Heart right ventricle (tissue), 16 donors: ENCODE measurements around the gene EIPR1. TPM values are rescaled to one million over a fixed set of nuclear protein-coding genes. Genes with fewer than 3 reads are reported as not detected.
"Not testable (repeated sequence)": the region's sequence is repeated elsewhere in the genome, so short reads cannot be mapped to it uniquely, and the experiment has no call there.

Experiments
- ATAC-seq, 8 donors: fragments of 200-7000 bp; cut with Tn5 transposase; one replicate each; pipeline ENCODE4 v1.9.1; 2020; ENCODE audit warnings: mild to moderate bottlenecking in 8 of 8, moderate library complexity in 8 of 8, moderate number of reproducible peaks in 1 of 8
- DNase-seq, 2 donors: peaks; one replicate each; pipeline ENCODE4 v3.0.0-alpha.2; 2020
- H3K27ac ChIP-seq, 10 donors: fragments of 200-600 bp; sonication (generic) in 2 of 10; one replicate each; pipeline versions ENCODE4 v1.5.0 to v1.8.0; 2020 to 2022; ENCODE audit warnings: mild to moderate bottlenecking in 3 of 10
- H3K27me3 ChIP-seq, 7 donors: fragments of 200-600 bp; one replicate each; pipeline ENCODE4 v1.8.0; 2021 to 2022; ENCODE audit warnings: mild to moderate bottlenecking in 2 of 7
- H3K36me3 ChIP-seq, 9 donors: fragments of 200-600 bp; sonication (generic) in 1 of 9; one replicate each; pipeline versions ENCODE4 v1.5.0 to v1.8.0; 2020 to 2022; ENCODE audit warnings: mild to moderate bottlenecking in 2 of 9
- H3K4me1 ChIP-seq, 9 donors: fragments of 200-600 bp; sonication (generic) in 1 of 9; one replicate each; pipeline versions ENCODE4 v1.5.0 to v1.8.0; 2020 to 2022; ENCODE audit warnings: mild to moderate bottlenecking in 4 of 9
- H3K4me3 ChIP-seq, 10 donors: fragments of 200-600 bp; sonication (generic) in 2 of 10; one replicate each; pipeline versions ENCODE4 v1.5.0 to v1.8.0; 2020 to 2022; ENCODE audit warnings: mild to moderate bottlenecking in 7 of 10, moderate library complexity in 2 of 10
- H3K9me3 ChIP-seq, 11 donors: fragments of 200-600 bp in 10 of 11; sonication (generic) in 2 of 11; one replicate each; pipeline versions ENCODE4 v1.5.0 to v1.8.0; 2013 to 2022; ENCODE audit warnings: mild to moderate bottlenecking in 2 of 11, control low read depth in 1 of 11, moderate library complexity in 1 of 11
- CTCF ChIP-seq, 9 donors: fragments of 200-600 bp; sonication (generic) in 2 of 9; IDR thresholded peaks; one replicate each; pipeline versions ENCODE4 v1.5.0 to v1.8.0; 2021 to 2022; ENCODE audit warnings: antibody characterized with exemption in 9 of 9, mild to moderate bottlenecking in 5 of 9, moderate library complexity in 1 of 9
- WGBS, 2 donors: extraction: QIAGEN DNeasy Blood & Tissue Kit; methylation state at CpG; one replicate each; pipeline ENCODE4 v1.1.7; 2013; ENCODE audit warnings: inconsistent platforms in 1 of 2; 5-methylcytosine and 5-hydroxymethylcytosine counted together
- intact Hi-C, 10 donors: fragments of 100-400 bp; cut with DNase I; formaldehyde crosslinking; loops; one replicate each; pipeline versions ENCODE4 v1.11.1 to v1.14.2; 2022
- polyA plus RNA-seq, 2 donors: library from polyadenylated mRNA; stranded (reverse); fragments of 200-250 nt; gene quantifications; one replicate each; pipeline ENCODE4 v1.2.3, GENCODE V29; 2013
- total RNA-seq, 10 donors: library from RNA; stranded (reverse); fragmentation: NEBNext Ultra II Directional in 3 of 10; extraction: Animal tissue kit (Norgen Biotek cat#: 25700) in 3 of 10; gene quantifications; one replicate each; pipeline versions ENCODE4 v1.2.1 to v1.2.4, GENCODE V29; 2021 to 2023
- donor health status: Arrhythmogenic right ventricular cardiomyopathy.
- donor health status: ischemic (EF 13 %, LVEDD 7.1; RV severe dilation, severe dysfunction).
- donor health status: healthy with polysubstance abuse.
- donor health status: DM: no; HTN: yes; CAD: no.
- donor health status: DM: no; HTN: no; CAD: no.
- donor health status: ischemic (EF 25% LVEDD 6.9; RV normal size, moderate dysfunction).
- donor health status: ischemic (EF 25% LVEDD 5.7; RV mildly dilated, moderate dysfunction).
- donor health status: healthy.
- donor health status: DM: yes; HTN: yes; CAD: no.
- donor health status: Ischemic cardiomyopathy.
- donor health status: ischemic (EF 35%, LVEDD 5.7; RV mildly dilated, moderate dysfunction).
- donor health status: nonischemic (EF 11% LVEDD 7.7; RV severe dilation, severe dysfunction).
- donor health status: DM: yes; HTN: yes; CAD: no.
- donor health status: PGD.
- donor health status: ischemic (EF 29% LVEDD 5.4; RV normal size, mild dysfunction).
- donor health status: nonischemic (EF 23%, LVEDD 6.1; RV moderate dilation, normal function).

EIPR1 gene
- total and polyA plus RNA-seq, 12 donors, result 6.8 to 22.3 (median 12.0) TPM

GRCh38 chr2:3182848-3183247 lies 194.8 kb downstream of the EIPR1 start:
- no peak for DNase-seq
- H3K4me3 ChIP-seq, result no peak overlapping the region
- peaks cover 0 to 6% (median 0%) of the 10 kb centered on the region in 9 donors for H3K36me3 ChIP-seq
- H3K27me3 ChIP-seq, result no peaks in the 10 kb centered on the region
- H3K9me3 ChIP-seq, result no peaks in the 10 kb centered on the region
- no peak for ATAC-seq
- no peak overlapping the region for H3K27ac ChIP-seq
- no peaks in the 10 kb centered on the region for H3K4me1 ChIP-seq
- WGBS, 2 donors, result 98 to 100% methylated on average over 2 of the region's 2 CpGs
- intact Hi-C loops, result no loop called here
- TF ChIP-seq CTCF (IDR thresholded peaks at IDR 0.05), result no peak

DNA sequence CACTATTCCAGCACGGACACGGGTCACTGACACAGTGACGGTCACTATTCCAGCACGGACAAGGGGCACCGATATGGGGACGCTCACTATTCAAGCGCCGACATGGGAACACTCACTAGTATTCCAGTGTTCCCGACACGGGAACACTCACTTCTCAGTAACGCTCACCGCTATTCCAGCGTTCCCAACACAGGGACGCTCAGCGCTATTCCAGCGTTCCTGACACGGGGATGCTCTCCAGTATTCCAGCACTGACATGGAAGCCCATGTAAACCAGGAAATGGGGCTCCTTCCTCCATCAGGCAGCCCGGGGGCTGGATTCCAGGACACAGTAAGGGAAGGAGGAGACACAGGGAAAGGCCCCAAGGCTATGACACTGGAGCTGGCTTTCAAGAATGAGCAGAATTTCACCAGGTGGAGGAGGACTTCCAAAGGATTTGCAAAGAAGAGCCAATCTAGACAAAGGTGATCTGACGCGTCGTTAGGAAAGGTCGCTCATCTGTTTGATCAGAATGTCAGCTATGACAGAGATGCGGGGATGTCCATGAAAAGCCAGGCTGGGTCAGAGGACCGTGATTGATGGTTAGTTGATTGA lies 196.1 kb downstream of the EIPR1 start:
- Histone ChIP-seq H3K4me3 (no peak overlapping the region), H3K36me3 (peaks cover 0 to 15% (median 0%) of the 10 kb centered on the region in 9 donors), H3K27ac (no peak overlapping the region), H3K27me3 (no peaks in the 10 kb centered on the region), H3K9me3 (no peaks in the 10 kb centered on the region), H3K4me1 (no peaks in the 10 kb centered on the region)
- WGBS, 2 donors, result 95 to 96% methylated on average over 24 of the region's 24 CpGs
- intact Hi-C loops, result no loop called here
- DNase-seq (no peak), ATAC-seq (no peak)
- no peak for TF ChIP-seq CTCF (IDR thresholded peaks at IDR 0.05)

DNA sequence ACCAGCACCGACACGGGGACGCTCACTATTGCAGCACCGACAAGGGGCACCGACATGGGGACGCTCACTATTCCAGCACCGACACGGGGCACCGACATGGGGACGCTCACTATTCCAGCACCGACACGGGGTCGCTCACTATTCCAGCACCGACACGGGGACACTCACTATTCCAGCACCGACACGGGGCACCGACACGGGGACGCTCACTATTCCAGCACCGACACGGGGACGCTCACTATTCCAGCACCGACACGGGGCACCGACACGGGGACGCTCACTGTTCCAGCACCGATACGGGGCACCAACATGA lies 196.8 kb downstream of the EIPR1 start:
- H3K9me3 ChIP-seq, H3K27ac ChIP-seq, DNase-seq, intact Hi-C loops, H3K27me3 ChIP-seq, H3K4me1 ChIP-seq, H3K4me3 ChIP-seq: not testable (repeated sequence)
- peaks cover 0 to 13% (median 0%) of the 10 kb centered on the region in 9 donors for H3K36me3 ChIP-seq
- ATAC-seq, result peak in 7 of 8 donors; percentile 28 to 71 (median 39)
- 77 to 81% methylated on average over 30 of the region's 30 CpGs for WGBS, 2 donors

GRCh38 chr2:3180082-3180908 lies 197.3 kb downstream of the EIPR1 start:
- H3K9me3 ChIP-seq, result no peaks in the 10 kb centered on the region
- no peak overlapping the region for H3K4me3 ChIP-seq
- peak in 7 of 8 donors; percentile 13 to 76 (median 50) for ATAC-seq
- H3K4me1 ChIP-seq, result no peaks in the 10 kb centered on the region
- no peak overlapping the region for H3K27ac ChIP-seq
- intact Hi-C loops, result no loop called here
- DNase-seq, result no peak
- H3K27me3 ChIP-seq, result no peaks in the 10 kb centered on the region
- TF ChIP-seq CTCF (IDR thresholded peaks at IDR 0.05), result no peak
- H3K36me3 ChIP-seq, result peaks cover 0 to 12% (median 0%) of the 10 kb centered on the region in 9 donors
- WGBS, 2 donors, result 86% methylated on average over 50 of the region's 50 CpGs

- H3K36me3 ChIP-seq, result peaks cover 0 to 12% (median 0%) of the 10 kb centered on the region in 9 donors
- TF ChIP-seq CTCF (IDR thresholded peaks at IDR 0.05), result no peak
- DNase-seq (no peak), ATAC-seq (no peak)
- H3K27me3 ChIP-seq, result no peaks in the 10 kb centered on the region
- intact Hi-C loops, result no loop called here
- no peak overlapping the region for H3K27ac ChIP-seq
- H3K9me3 ChIP-seq, result no peaks in the 10 kb centered on the region
- no peak overlapping the region for H3K4me3 ChIP-seq
- WGBS, 2 donors, result 93 to 95% methylated on average over 11 of the region's 11 CpGs
- H3K4me1 ChIP-seq, result no peaks in the 10 kb centered on the region
Measured at GRCh38 chr2:3179626-3180025, 198.0 kb downstream of the EIPR1 start.
